ENCODE results near the gene PLIN5.
A peak's percentile ranks its signal among the peaks of the same experiment; 100 is the strongest.

PLIN5 gene

GRCh38 chr19:4524808-4525562 is 10.0 kb downstream of the PLIN5 start:
- TF ChIP-seq, protein P1, sequence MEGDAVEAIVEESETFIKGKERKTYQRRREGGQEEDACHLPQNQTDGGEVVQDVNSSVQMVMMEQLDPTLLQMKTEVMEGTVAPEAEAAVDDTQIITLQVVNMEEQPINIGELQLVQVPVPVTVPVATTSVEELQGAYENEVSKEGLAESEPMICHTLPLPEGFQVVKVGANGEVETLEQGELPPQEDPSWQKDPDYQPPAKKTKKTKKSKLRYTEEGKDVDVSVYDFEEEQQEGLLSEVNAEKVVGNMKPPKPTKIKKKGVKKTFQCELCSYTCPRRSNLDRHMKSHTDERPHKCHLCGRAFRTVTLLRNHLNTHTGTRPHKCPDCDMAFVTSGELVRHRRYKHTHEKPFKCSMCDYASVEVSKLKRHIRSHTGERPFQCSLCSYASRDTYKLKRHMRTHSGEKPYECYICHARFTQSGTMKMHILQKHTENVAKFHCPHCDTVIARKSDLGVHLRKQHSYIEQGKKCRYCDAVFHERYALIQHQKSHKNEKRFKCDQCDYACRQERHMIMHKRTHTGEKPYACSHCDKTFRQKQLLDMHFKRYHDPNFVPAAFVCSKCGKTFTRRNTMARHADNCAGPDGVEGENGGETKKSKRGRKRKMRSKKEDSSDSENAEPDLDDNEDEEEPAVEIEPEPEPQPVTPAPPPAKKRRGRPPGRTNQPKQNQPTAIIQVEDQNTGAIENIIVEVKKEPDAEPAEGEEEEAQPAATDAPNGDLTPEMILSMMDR (conservative IDR thresholded peaks at IDR 0.05; ENCODE audit: low read depth, low read length) = peak; percentile 86
- DNase-seq (ENCODE audit: low read depth) = peak; percentile 55
- no peak overlapping the region for H3K4me3 ChIP-seq (ENCODE audit: low read depth, low read length)

- peak; percentile 45 for DNase-seq (ENCODE audit: low read depth)
- no peak overlapping the region for H3K4me3 ChIP-seq (ENCODE audit: low read depth, low read length)
- TF ChIP-seq, protein P1 (conservative IDR thresholded peaks at IDR 0.05; ENCODE audit: low read depth, low read length) = peak; percentile 80
Observed at GRCh38 chr19:4523306-4524110, 11.5 kb downstream of the PLIN5 start.

- H3K4me3 ChIP-seq (ENCODE audit: low read depth, low read length) = no peak overlapping the region
- TF ChIP-seq, protein P1 (conservative IDR thresholded peaks at IDR 0.05; ENCODE audit: low read depth, low read length) = no peak
- no peak for DNase-seq (ENCODE audit: low read depth)
Observed at GRCh38 chr19:4522291-4523002, 12.6 kb downstream of the PLIN5 start.

DNA sequence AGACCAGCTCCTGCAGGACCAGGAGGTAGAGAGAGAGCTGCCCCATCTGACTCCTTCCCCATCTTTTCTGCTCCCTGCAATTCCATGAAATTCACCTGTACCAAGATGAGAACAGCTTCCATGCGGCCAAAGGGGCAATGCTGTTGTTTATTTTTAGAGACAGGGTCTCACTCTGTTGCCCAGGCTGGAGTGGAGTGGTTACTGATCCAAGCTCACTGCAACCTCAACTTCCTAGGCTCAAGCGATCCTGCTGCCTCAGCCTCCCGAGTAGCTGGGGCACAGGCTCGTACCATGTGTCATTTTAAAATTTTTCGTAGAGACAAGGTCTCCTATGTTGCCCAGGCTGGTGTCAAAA is 13.2 kb downstream of the PLIN5 start:
- no peak for DNase-seq (ENCODE audit: low read depth)
- TF ChIP-seq, protein P1 (conservative IDR thresholded peaks at IDR 0.05; ENCODE audit: low read depth, low read length) = no peak
- no peak overlapping the region for H3K4me3 ChIP-seq (ENCODE audit: low read depth, low read length)

GRCh38 chr19:4521170-4521887 is 13.7 kb downstream of the PLIN5 start:
- H3K4me3 ChIP-seq (ENCODE audit: low read depth, low read length) = no peak overlapping the region
- TF ChIP-seq, protein P1 (conservative IDR thresholded peaks at IDR 0.05; ENCODE audit: low read depth, low read length) = no peak
- DNase-seq (ENCODE audit: low read depth) = peak; percentile 21

DNA sequence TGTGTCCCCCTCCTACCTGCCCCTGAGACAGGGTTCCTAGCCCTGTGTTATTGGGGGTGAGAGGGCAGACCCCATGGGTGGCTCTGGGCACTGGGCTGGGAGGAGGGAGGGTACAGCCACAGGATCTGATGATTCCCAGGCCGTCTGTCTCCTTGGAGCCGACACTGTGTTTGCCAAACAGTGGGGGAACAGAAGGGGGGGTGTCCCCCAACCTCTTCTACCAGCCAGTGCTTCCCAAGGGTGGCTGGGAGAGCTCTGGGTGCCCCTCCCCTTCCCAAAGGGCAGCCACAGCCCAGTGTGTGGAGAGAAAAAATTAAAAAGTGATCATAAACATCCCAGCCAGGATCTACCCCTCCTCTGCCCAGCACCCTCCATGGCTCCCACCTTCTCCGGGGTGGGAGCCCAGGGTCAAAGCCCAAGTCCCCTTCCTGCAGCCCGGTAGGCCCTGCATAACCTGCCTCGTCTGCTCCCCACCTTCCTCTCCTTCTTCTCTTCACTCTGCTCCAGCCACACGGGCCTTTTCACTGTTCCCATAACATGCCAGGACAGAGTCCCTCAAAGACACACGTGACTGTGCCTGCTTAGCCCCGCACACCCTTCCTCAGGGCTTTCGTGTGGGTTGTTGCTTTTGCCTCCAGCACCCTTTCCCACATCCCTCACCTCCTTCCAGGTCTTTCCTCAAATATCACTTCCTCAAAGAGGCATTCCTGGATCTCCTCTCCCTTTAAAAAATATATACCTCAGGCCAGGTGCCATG is 15.3 kb downstream of the PLIN5 start:
- DNase-seq (ENCODE audit: low read depth) = no peak
- no peak overlapping the region for H3K4me3 ChIP-seq (ENCODE audit: low read depth, low read length)
- TF ChIP-seq, protein P1 (conservative IDR thresholded peaks at IDR 0.05; ENCODE audit: low read depth, low read length) = no peak
